Cardiac muscle cell (in vitro differentiated cells and primary cell): Measurements from ENCODE around the gene SYCP3. TPM values are rescaled to one million over a fixed set of nuclear protein-coding genes. Genes with fewer than 3 reads are reported as not detected.
A peak's percentile ranks its signal among the peaks of the same experiment; 100 is the strongest.

ENCODE experiments used
- DNase-seq, 2 donors: peaks; one replicate each; pipeline versions ENCODE4 v3.0.0 to v3.0.0-alpha.2; 2010 to 2017; ENCODE audit warnings: low read depth in 1 of 2, low spot score in 1 of 2
- H3K27ac ChIP-seq: fragments of 200-600 bp; sonication (generic); 2 replicates; pipeline ENCODE4 v1.5.1; 2016
- H3K27me3 ChIP-seq: fragments of 200-600 bp; sonication (generic); 2 replicates; pipeline ENCODE4 v1.6.0; 2016; ENCODE audit warnings: control low read depth
- H3K36me3 ChIP-seq: fragments of 200-600 bp; sonication (generic); 2 replicates; pipeline ENCODE4 v1.5.1; 2016; ENCODE audit warnings: control low read depth
- H3K4me1 ChIP-seq: fragments of 200-600 bp; sonication (generic); 2 replicates; pipeline ENCODE4 v1.8.1; 2017; ENCODE audit warnings: low read depth, mild to moderate bottlenecking, mixed run types
- H3K4me3 ChIP-seq: fragments of 200-600 bp; sonication (generic); 2 replicates; pipeline ENCODE4 v1.5.1; 2016; ENCODE audit warnings: mild to moderate bottlenecking
- H3K9me3 ChIP-seq: fragments of 200-600 bp; sonication (generic); 2 replicates; pipeline ENCODE4 v1.5.1; 2017; ENCODE audit warnings: low read depth, mild to moderate bottlenecking, control low read depth
- polyA plus RNA-seq: library from polyadenylated mRNA; unstranded; fragments of >200 nt; fragmentation: Nextera tagmentation; extraction: Ambion mirVana; gene quantifications from 2 replicates; pipeline ENCODE4 v1.2.1, GENCODE V29; 2016
- total RNA-seq: library from RNA; depleted of rRNA; stranded (reverse); fragments of >200 nt; gene quantifications from 2 replicates; pipeline ENCODE4 v1.2.3, GENCODE V29; 2016
- TF ChIP-seq, protein P1 (sequence below): IDR thresholded peaks from 2 replicates; pipeline ENCODE4 v1.5.1; 2012; ENCODE audit warnings: low read depth, mild to moderate bottlenecking, low read length

Gene SYCP3
- total and polyA plus RNA-seq, 2 experiments from 2014 or later, result 0.76 TPM; not detected in 1

GRCh38 chr12:101706403-101706802 lies 32.9 kb downstream of the SYCP3 start:
- Histone ChIP-seq H3K36me3 (no peaks in the 10 kb centered on the region), H3K4me3 (no peak overlapping the region), H3K4me1 (peaks cover 3% of the 10 kb centered on the region), H3K27ac (no peak overlapping the region), H3K9me3 (no peaks in the 10 kb centered on the region), H3K27me3 (no peaks in the 10 kb centered on the region)
- no peak for DNase-seq
- TF ChIP-seq, protein P1, sequence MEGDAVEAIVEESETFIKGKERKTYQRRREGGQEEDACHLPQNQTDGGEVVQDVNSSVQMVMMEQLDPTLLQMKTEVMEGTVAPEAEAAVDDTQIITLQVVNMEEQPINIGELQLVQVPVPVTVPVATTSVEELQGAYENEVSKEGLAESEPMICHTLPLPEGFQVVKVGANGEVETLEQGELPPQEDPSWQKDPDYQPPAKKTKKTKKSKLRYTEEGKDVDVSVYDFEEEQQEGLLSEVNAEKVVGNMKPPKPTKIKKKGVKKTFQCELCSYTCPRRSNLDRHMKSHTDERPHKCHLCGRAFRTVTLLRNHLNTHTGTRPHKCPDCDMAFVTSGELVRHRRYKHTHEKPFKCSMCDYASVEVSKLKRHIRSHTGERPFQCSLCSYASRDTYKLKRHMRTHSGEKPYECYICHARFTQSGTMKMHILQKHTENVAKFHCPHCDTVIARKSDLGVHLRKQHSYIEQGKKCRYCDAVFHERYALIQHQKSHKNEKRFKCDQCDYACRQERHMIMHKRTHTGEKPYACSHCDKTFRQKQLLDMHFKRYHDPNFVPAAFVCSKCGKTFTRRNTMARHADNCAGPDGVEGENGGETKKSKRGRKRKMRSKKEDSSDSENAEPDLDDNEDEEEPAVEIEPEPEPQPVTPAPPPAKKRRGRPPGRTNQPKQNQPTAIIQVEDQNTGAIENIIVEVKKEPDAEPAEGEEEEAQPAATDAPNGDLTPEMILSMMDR, result no peak

- DNase-seq, result no peak
- Histone ChIP-seq H3K9me3 (no peaks in the 10 kb centered on the region), H3K4me3 (no peak overlapping the region), H3K4me1 (peaks cover 3% of the 10 kb centered on the region), H3K27ac (no peak overlapping the region), H3K36me3 (no peaks in the 10 kb centered on the region), H3K27me3 (no peaks in the 10 kb centered on the region)
- TF ChIP-seq, protein P1, result no peak
These were observed 35.8 kb downstream of the SYCP3 start for GRCh38 chr12:101703487-101703886.

- no peak for DNase-seq
- TF ChIP-seq, protein P1, result no peak
- H3K4me3 ChIP-seq, result no peak overlapping the region
- no peak overlapping the region for H3K27ac ChIP-seq
- no peaks in the 10 kb centered on the region for H3K9me3 ChIP-seq
- H3K27me3 ChIP-seq, result no peaks in the 10 kb centered on the region
- no peaks in the 10 kb centered on the region for H3K36me3 ChIP-seq
- peaks cover 3% of the 10 kb centered on the region for H3K4me1 ChIP-seq
These were observed 38.9 kb downstream of the SYCP3 start for GRCh38 chr12:101700299-101700820.

- TF ChIP-seq, protein P1, result peak; percentile 44
- peaks cover 3% of the 10 kb centered on the region for H3K4me1 ChIP-seq
- H3K4me3 ChIP-seq, result peak overlapping the region; percentile 98
- no peaks in the 10 kb centered on the region for H3K27me3 ChIP-seq
- no peaks in the 10 kb centered on the region for H3K36me3 ChIP-seq
- no peak overlapping the region for H3K27ac ChIP-seq
- H3K9me3 ChIP-seq, result no peaks in the 10 kb centered on the region
- DNase-seq, result peak in 1 of 2 donors; percentile 13
These were observed 40.4 kb downstream of the SYCP3 start for GRCh38 chr12:101698800-101699347.

DNA sequence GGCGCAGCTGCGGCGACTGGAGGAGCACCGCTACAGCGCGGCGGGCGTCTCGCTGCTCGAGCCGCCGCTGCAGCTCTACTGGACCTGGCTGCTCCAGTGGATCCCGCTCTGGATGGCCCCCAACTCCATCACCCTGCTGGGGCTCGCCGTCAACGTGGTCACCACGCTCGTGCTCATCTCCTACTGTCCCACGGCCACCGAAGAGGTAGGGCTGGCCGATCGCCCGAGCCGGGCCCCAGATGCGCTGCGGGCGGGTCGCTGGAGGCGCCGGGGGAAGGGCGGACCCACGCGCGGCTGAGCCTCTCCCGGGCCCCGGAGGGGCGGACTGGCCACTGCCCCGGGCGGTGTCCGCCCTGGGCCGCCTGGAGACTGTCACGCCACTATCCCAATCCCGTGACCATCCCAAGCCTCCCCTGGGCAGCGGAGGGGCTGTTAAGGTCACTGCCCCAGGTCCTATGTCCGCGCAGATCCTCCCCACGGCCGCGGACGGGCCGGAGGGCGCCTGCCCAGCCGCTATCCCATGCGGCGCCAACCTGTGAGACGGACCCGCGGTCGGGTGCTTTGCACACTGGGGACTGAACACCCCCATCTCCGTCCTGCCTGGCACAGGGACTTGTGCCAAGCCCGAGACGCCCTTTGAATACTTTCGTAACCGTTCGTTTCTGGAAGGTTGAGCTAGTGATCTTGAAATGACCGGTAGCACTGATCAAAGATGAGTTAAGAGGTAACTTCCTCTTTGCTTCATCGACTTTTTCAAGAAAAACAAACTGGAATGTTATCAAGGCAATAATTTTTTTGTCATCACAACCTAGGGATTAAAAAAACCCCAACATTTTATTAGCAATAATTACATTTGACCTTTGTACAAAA lies 41.1 kb downstream of the SYCP3 start:
- H3K27ac ChIP-seq, result peak overlapping the region; percentile 85
- TF ChIP-seq, protein P1, result no peak
- peak; percentile 29 to 34 for DNase-seq

More for the DNA sequence above, 41.1 kb downstream of the SYCP3 start:
- no peaks in the 10 kb centered on the region for H3K9me3 ChIP-seq
- no peaks in the 10 kb centered on the region for H3K36me3 ChIP-seq
- H3K27me3 ChIP-seq, result no peaks in the 10 kb centered on the region
- H3K4me3 ChIP-seq, result peak overlapping the region; percentile 98
- peaks cover 3% of the 10 kb centered on the region for H3K4me1 ChIP-seq
